GM12878 (cell line): Measurements from ENCODE around the gene BCAS2. TPM values are rescaled to one million over a fixed set of nuclear protein-coding genes. Genes with fewer than 3 reads are reported as not detected.

Experiments
- ATAC-seq: fragments of 200-7000 bp; cut with Tn5 transposase; 3 replicates; pipeline ENCODE4 v1.9.1; 2020; ENCODE audit warnings: mild to moderate bottlenecking, moderate library complexity
- BruUV-seq: library from RNA; stranded (reverse); fragments of 400-500 nt; replicated peaks from 2 replicates; lab custom pipeline; 2021; lab: Mats Ljungman, UMichigan
- CTCF ChIA-PET: fragments of 300-600 bp; sonication (Branson Sonifier 250); formaldehyde crosslinking; extraction: SDS; loops from one replicate; lab custom pipeline; 2021; ENCODE audit warnings: inconsistent platforms; lab: Yijun Ruan, JAX
- POLR2A ChIA-PET: fragments of 350-600 bp; formaldehyde crosslinking; extraction: SDS; loops from one replicate; lab custom pipeline; 2021; ENCODE audit warnings: inconsistent platforms; lab: Charles Lee
- RAD21 ChIA-PET: fragments of 300-600 bp; sonication (Branson Sonifier 250); formaldehyde crosslinking; loops from one replicate; lab custom pipeline; 2023; ENCODE audit warnings: antibody characterized with exemption; ENCODE audit not compliant: unreplicated experiment; lab: Charles Lee
- SMC1A ChIA-PET: fragments of 300-600 bp; sonication (Branson Sonifier 250); formaldehyde crosslinking; loops from one replicate; lab custom pipeline; 2023; ENCODE audit not compliant: unreplicated experiment, uncharacterized antibody; lab: Charles Lee
- DNase-seq: peaks from one replicate; pipeline ENCODE4 v3.0.0-alpha.2; 2011; ENCODE audit warnings: low read depth, low spot score
- FAIRE-seq: peaks from 3 replicates; lab custom pipeline; 2011; peaks lifted over from hg19 to GRCh38; lab: Jason Lieb, UNC
- H2AFZ ChIP-seq: 2 replicates; pipeline ENCODE4 v1.6.0; 2011; ENCODE audit warnings: low read depth, low read length, control low read depth; ENCODE audit not compliant: control insufficient read depth
- H3K27ac ChIP-seq: 2 replicates; pipeline ENCODE4 v1.5.1; 2011; ENCODE audit warnings: control low read depth; ENCODE audit not compliant: control insufficient read depth, insufficient read depth
- H3K27me3 ChIP-seq, 2 experiments: replicated peaks in 1 of 2; 2 replicates each; pipeline versions ENCODE4 v1.6.0 to v1.6.1; 2011; ENCODE audit warnings: low read length in 1 of 2; ENCODE audit not compliant: control insufficient read depth in 2 of 2, insufficient read depth in 2 of 2
- H3K36me3 ChIP-seq, 2 experiments: 2 replicates each; pipeline ENCODE4 v1.5.1; 2011; ENCODE audit warnings: low read length in 1 of 2; ENCODE audit not compliant: control insufficient read depth in 2 of 2, insufficient read depth in 2 of 2
- H3K4me1 ChIP-seq: 2 replicates; pipeline ENCODE4 v1.6.1; 2011; ENCODE audit warnings: mild to moderate bottlenecking, low read length, moderate library complexity, mixed read lengths; ENCODE audit not compliant: control insufficient read depth, insufficient read depth
- H3K4me2 ChIP-seq: 2 replicates; pipeline ENCODE4 v1.6.0; 2011; ENCODE audit warnings: control low read depth; ENCODE audit not compliant: control insufficient read depth, insufficient read depth
- H3K4me3 ChIP-seq: fragments of 200-600 bp; sonication (generic); 2 replicates; pipeline ENCODE4 v1.5.1; 2016
- H3K79me2 ChIP-seq: 2 replicates; pipeline ENCODE4 v1.6.0; 2011; ENCODE audit warnings: low read length; ENCODE audit not compliant: control insufficient read depth, insufficient read depth
- H3K9ac ChIP-seq: 2 replicates; pipeline ENCODE4 v1.8.0; 2011; ENCODE audit warnings: low read length, control low read depth, mixed read lengths; ENCODE audit not compliant: control insufficient read depth, insufficient read depth
- H3K9me3 ChIP-seq: replicated peaks from 3 replicates; pipeline ENCODE4 v1.5.1; 2011; ENCODE audit warnings: mild to moderate bottlenecking, low read length; ENCODE audit not compliant: control insufficient read depth, insufficient read depth
- H4K20me1 ChIP-seq: 2 replicates; pipeline ENCODE4 v1.6.0; 2011; ENCODE audit not compliant: control insufficient read depth, insufficient read depth
- BCL11A ChIP-seq: IDR thresholded peaks from 2 replicates; pipeline ENCODE4 v1.6.1; 2011; ENCODE audit warnings: low read depth, low read length
- JUNB ChIP-seq: IDR thresholded peaks from 2 replicates; pipeline ENCODE4 v1.6.1; 2016; ENCODE audit warnings: antibody characterized with exemption, mild to moderate bottlenecking
- PAX8 ChIP-seq: fragments of 450-650 bp; IDR thresholded peaks from 2 replicates; pipeline ENCODE4 v1.6.1; 2017; ENCODE audit warnings: mild to moderate bottlenecking, moderate library complexity
- PKNOX1 ChIP-seq: fragments of 450-650 bp; IDR thresholded peaks from 2 replicates; pipeline ENCODE4 v1.6.1; 2016; ENCODE audit warnings: mild to moderate bottlenecking
- TBL1XR1 ChIP-seq: IDR thresholded peaks from 2 replicates; pipeline ENCODE4 v1.6.1; 2012; ENCODE audit warnings: low read depth, low read length, improper control_type of control experiment
- TCF3 ChIP-seq: IDR thresholded peaks from 2 replicates; pipeline ENCODE4 v1.6.1; 2012; ENCODE audit warnings: low read depth, mild to moderate bottlenecking, low read length, borderline replicate concordance; ENCODE audit not compliant: insufficient read depth
- ZBTB40 ChIP-seq: fragments of 450-650 bp; IDR thresholded peaks from 2 replicates; pipeline ENCODE4 v1.6.1; 2016; ENCODE audit warnings: mild to moderate bottlenecking, moderate library complexity, borderline replicate concordance
- ZNF217 ChIP-seq: fragments of 450-650 bp; IDR thresholded peaks from 2 replicates; pipeline ENCODE4 v1.6.1; 2017; ENCODE audit warnings: antibody characterized with exemption, mild to moderate bottlenecking
- WGBS: methylation state at CpG from one replicate; pipeline ENCODE4 v1.1.6; 2016; ENCODE audit warnings: low lambda C conversion rate; ENCODE audit not compliant: insufficient replicate concordance, insufficient coverage; ENCODE audit errors: missing lambda C conversion rate; 5-methylcytosine and 5-hydroxymethylcytosine counted together
- in situ Hi-C: fragments of 300-500 bp; cut with MboI; formaldehyde crosslinking; loops from 9 replicates; pipeline ENCODE4 v1.14.3; 2018; ENCODE audit warnings: mixed read lengths
- intact Hi-C: fragments of 100-400 bp; cut with micrococcal nuclease; formaldehyde crosslinking; loops from one replicate; pipeline ENCODE4 v1.14.2; 2022; ENCODE audit not compliant: unreplicated experiment
- polyA plus RNA-seq, 11 experiments: library from polyadenylated mRNA; depleted of rRNA in 4 of 11; unstranded in 6 of 11; stranded (reverse) in 5 of 11; fragments of >200 nt; fragmentation: Nextera tagmentation in 4 of 11; fragmentation: Illumina TruSeq in 1 of 11; extraction: Ambion mirVana in 4 of 11; extraction: Trizol in 1 of 11; gene quantifications; 1 replicate in 1 of 11; 2 replicates in 10 of 11; pipeline versions ENCODE4 v1.2.1 to v1.2.3, GENCODE V29; 2011 to 2016; ENCODE audit warnings: inconsistent platforms in 2 of 11, missing spikeins in 2 of 11, low read depth in 1 of 11
- total RNA-seq, 4 experiments: library from RNA; depleted of rRNA in 3 of 4; stranded (reverse); fragments of >200 nt in 3 of 4; fragmentation: Illumina TruSeq in 1 of 4; extraction: Trizol in 1 of 4; gene quantifications; 2 replicates each; pipeline versions ENCODE4 v1.2.1 to v1.2.3, GENCODE V29; 2013 to 2021
- TF ChIP-seq, protein P1 (sequence below): fragments of 450-650 bp; IDR thresholded peaks from 2 replicates; pipeline ENCODE4 v1.6.1; 2014; ENCODE audit warnings: mild to moderate bottlenecking

Gene BCAS2
- total and polyA plus RNA-seq, 10 of the 15 experiments (the other 5 are each of a cell fraction or from before 2014, with no cell fraction given): 37.3 to 129 (median 60.7) TPM

- TF ChIP-seq ZBTB40 (no peak), BCL11A (no peak), JUNB (no peak), PKNOX1 (no peak)
- TF ChIP-seq, protein P1, sequence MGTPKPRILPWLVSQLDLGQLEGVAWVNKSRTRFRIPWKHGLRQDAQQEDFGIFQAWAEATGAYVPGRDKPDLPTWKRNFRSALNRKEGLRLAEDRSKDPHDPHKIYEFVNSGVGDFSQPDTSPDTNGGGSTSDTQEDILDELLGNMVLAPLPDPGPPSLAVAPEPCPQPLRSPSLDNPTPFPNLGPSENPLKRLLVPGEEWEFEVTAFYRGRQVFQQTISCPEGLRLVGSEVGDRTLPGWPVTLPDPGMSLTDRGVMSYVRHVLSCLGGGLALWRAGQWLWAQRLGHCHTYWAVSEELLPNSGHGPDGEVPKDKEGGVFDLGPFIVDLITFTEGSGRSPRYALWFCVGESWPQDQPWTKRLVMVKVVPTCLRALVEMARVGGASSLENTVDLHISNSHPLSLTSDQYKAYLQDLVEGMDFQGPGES: no peak
Measured at GRCh38 chr1:114549137-114549536, 32.3 kb downstream of the BCAS2 start (continued).

- Histone ChIP-seq H3K4me3 (no peak overlapping the region), H3K4me1 (no peaks in the 10 kb centered on the region), H3K9ac (no peak overlapping the region), H3K9me3 (no peaks in the 10 kb centered on the region), H4K20me1 (no peaks in the 10 kb centered on the region), H3K36me3 (no peaks in the 10 kb centered on the region), H3K27ac (no peak overlapping the region), H3K4me2 (no peak overlapping the region), H3K27me3 (no peaks in the 10 kb centered on the region), H2AFZ (no peak overlapping the region), H3K79me2 (no peaks in the 10 kb centered on the region)
- DNase-seq (no peak), FAIRE-seq (no peak), ATAC-seq (no peak)
- ChIA-PET CTCF (no interaction called here), RAD21 (interaction anchor here (1.3 kb wide), 1 partner anchor 14 kb away, joined by 4 read pairs; no protein-coding TSS in a partner anchor), POLR2A (no interaction called here), SMC1A (interaction anchor here (0.7 to 2.6 kb wide), 2 partner anchors 9 to 13 kb away, joined by 3 to 6 read pairs; no protein-coding TSS in a partner anchor)
- TF ChIP-seq TBL1XR1 (no peak), PAX8 (no peak), TCF3 (no peak), ZNF217 (no peak)
- WGBS: 5% methylated on average over 1 of the region's 1 CpG
- BruUV-seq: no TSS peak
- intact Hi-C loops (no loop called here), in situ Hi-C loops (no loop called here)
Measured at GRCh38 chr1:114547076-114547475, 34.3 kb downstream of the BCAS2 start.
